ENCODE measurements around the gene EBF3.

The EBF3 gene

GRCh38 chr10:129959544-129960480, 4.3 kb downstream of the EBF3 start:
- DNase-seq (ENCODE audit: low read depth): no peak

- DNase-seq (ENCODE audit: low read depth): no peak
Measured at GRCh38 chr10:129958629-129959543, 5.2 kb downstream of the EBF3 start.

GRCh38 chr10:129958148-129958628, 5.9 kb downstream of the EBF3 start:
- DNase-seq (ENCODE audit: low read depth): no peak

GRCh38 chr10:129956876-129957673, 7.0 kb downstream of the EBF3 start:
- no peak for DNase-seq (ENCODE audit: low read depth)

GRCh38 chr10:129956286-129956670, 7.8 kb downstream of the EBF3 start:
- DNase-seq (ENCODE audit: low read depth): no peak

- no peak for DNase-seq (ENCODE audit: low read depth)
Measured at GRCh38 chr10:129955601-129956285, 8.3 kb downstream of the EBF3 start.

GRCh38 chr10:129954492-129955315, 9.4 kb downstream of the EBF3 start:
- DNase-seq (ENCODE audit: low read depth): no peak

- peak; percentile 83 for DNase-seq (ENCODE audit: low read depth)
Measured at GRCh38 chr10:129953119-129954051, 10.7 kb downstream of the EBF3 start.

- no peak for DNase-seq (ENCODE audit: low read depth)
Measured at GRCh38 chr10:129952378-129953118, 11.5 kb downstream of the EBF3 start.

- DNase-seq (ENCODE audit: low read depth): no peak
Measured at GRCh38 chr10:129951970-129952265, 12.2 kb downstream of the EBF3 start.

- DNase-seq (ENCODE audit: low read depth): no peak
Measured at GRCh38 chr10:129951101-129951969, 12.7 kb downstream of the EBF3 start.

- DNase-seq (ENCODE audit: low read depth): no peak
Measured at GRCh38 chr10:129950676-129951075, 13.4 kb downstream of the EBF3 start.

GRCh38 chr10:129949891-129950291, 14.2 kb downstream of the EBF3 start:
- DNase-seq (ENCODE audit: low read depth): no peak

GRCh38 chr10:129949411-129949810, 14.7 kb downstream of the EBF3 start:
- no peak for DNase-seq (ENCODE audit: low read depth)

GRCh38 chr10:129946859-129947258, 17.2 kb downstream of the EBF3 start:
- no peak for DNase-seq (ENCODE audit: low read depth)

- no peak for DNase-seq (ENCODE audit: low read depth)
Measured at GRCh38 chr10:129945941-129946760, 17.9 kb downstream of the EBF3 start.

- no peak for DNase-seq (ENCODE audit: low read depth)
Measured at GRCh38 chr10:129945526-129945925, 18.5 kb downstream of the EBF3 start.
